HG03457 (cell line): ENCODE data around the gene XPR1.

Source experiments
- ATAC-seq: cut with Tn5 transposase; IDR thresholded peaks from one replicate; pipeline ENCODE4 v1.9.1; 2021; ENCODE audit warnings: moderate number of reproducible peaks; ENCODE audit not compliant: unreplicated experiment

Gene XPR1

DNA sequence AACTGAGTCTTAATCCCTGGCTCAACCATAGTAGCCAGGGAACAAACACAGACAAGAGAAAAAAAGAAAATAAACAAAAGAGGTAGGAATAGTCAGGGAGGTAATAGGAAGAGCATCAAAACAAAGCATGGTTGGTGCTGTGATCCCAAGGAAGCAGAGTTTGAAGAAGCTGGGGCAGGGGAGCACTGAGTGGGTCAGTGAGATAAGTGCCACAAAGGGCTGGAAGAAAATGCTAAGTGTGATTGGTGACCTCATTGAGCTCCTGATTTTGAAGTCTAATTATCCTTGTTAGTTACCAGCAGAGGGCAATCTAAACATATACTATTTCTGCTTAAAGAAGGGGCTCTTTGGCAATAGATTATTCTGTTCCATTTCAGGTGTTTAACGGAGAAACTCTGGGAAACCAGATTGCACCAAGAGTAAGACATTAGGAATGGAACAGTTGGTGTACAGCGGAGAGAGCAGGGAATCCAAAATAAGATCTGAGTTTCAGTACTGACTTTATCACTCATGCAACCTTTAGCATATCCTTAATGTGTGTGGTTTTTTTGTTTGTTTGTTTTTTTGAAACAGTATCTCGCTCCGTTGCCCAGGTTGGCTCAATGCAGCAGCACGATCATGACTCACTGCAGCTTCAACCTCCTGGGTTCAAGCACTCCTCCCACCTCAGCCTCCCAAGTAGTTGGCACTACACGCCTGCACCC, 250.1 kb downstream of the XPR1 start:
- ATAC-seq: no peak

DNA sequence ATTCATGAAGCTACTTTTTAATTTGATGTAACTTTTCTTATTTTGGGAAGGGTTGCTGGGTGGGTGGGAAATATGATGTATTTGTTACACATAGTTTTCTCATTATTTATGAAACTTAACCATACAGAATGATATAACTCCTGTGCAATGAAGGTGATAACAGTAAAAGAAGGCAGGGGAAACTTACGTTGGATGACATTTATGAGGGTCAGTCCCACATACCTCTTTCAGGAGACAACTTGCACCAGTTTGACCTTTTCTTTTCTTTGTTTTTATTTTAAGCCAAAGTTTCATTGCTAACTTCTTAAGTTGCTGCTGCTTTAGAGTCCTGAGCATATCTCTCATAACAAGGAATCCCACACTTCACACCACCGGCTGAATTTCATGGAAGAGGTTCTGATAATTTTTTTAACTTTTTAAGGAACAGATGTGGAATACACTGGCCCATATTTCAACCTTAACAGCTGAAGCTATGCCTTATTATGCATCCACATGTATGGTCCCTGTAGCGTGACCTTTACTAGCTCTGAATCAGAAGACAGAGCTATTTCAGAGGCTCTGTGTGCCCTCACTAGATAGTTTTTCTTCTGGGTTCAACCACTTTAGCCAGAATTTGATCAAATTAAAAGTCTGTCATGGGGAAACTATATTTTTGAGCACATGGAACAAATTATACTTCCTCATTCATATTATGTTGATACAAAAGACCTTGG, 252.9 kb downstream of the XPR1 start:
- ATAC-seq: no peak

DNA sequence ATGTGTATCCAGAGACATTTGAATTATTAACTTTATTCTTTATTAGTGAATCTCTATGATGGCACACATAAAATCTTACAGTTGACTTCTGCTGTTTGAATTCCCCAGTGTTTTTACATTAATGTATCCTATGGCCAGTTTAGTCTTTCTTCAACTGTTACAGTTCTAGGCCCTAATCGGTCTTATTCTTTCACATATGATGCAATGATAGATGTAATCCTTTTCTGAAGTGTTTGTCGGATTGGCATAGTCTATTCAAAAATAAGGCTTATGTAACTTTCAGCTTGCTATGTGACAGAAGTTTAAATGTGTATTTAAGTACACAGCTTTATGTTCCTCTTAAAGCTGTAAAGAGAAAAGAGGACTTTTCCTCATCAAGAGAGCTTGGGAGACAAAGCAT, 254.5 kb downstream of the XPR1 start:
- ATAC-seq: no peak

DNA sequence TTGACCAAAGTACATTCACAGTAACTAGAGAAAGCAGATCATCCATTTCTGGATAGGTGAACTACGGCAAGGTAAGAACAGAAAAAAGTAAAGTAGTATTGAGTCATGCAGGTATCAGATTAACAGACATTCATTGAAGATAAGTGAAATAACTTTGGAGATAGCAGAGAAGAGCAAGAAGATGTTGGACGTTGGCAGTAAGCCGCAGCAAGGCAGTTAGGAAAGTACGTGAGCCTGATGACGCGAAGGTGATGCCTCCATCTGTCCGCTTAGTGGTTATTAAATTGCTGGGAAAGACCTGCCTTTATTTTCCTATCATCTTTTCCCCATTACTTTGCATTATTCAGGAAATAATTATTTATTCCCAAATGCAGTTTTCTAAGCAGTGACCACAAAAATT, 256.0 kb downstream of the XPR1 start:
- no peak for ATAC-seq

DNA sequence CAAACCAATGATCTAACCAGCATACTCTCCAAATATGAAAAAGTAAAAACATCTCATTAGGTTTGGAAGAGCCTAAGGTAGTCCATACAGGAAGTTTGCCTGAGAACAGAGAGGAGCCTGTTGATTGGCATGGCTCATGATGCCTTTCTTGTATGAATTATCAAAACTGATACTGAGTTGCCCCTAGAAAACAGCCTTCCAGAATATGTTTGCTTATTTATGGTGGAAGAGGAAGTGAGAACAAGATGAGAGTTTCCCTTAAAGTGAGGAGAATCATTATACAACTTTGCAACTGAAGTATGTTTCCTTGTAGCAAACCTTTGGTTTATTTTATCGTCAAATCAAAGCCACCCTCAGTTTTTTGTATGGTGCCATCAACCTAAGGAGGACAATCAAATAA, 257.0 kb downstream of the XPR1 start:
- ATAC-seq: no peak

DNA sequence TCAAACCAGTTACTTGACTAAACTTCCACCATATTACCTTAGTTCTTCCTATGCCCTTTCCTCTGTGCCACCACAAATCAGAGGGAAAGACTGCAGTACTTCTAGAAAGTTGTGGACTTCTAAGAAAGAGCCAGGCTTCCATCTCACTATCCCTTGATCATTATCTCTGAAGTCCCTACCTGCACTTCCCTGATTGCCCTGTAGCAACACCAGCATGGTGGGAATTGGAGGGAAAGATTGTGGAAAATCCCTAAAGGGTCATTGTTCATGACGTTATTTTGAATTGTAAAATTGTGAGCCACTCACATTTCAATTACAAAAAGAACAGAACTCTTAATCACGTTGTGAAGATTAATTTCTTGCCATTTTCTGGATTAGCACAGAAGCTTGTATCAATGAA, 257.5 kb downstream of the XPR1 start:
- no peak for ATAC-seq

DNA sequence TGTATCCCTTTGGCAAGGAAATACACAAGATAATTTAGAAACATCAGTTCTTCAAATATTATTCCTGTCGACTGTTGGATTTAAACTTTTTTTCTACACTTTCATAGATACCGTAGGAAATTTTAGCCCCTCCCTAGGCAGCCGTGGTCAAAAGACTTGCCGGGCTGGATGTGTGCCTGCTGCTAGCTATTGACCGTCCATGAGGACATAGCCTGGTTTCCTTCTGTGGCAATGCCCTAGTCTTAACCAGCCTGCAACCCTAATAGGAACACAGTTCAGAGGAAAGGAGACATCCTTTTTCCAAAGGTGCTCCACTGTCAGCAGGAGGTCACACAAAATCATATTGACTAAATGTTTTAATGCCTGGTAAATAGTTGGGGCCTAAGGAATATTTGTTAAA, 260.4 kb downstream of the XPR1 start:
- ATAC-seq: no peak

DNA sequence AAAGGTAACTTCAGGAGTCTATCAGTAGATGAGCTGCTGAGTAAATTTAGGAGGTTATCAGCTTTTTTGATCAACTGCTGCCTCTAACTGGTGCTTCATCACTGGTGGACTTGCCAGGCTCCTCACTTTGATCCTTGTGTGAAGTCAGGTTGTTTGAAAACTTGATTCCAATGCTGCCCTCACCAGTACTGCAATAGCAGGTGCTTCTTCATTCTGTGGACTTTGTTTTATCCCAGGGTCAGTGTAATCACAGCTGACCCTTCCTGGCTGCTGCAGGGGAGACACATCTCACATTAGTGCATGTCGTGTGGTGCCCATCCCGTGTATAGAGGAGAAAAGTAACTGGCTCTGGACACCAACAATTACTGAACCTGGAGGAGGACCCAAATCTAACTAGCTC, 260.9 kb downstream of the XPR1 start:
- ATAC-seq: no peak

DNA sequence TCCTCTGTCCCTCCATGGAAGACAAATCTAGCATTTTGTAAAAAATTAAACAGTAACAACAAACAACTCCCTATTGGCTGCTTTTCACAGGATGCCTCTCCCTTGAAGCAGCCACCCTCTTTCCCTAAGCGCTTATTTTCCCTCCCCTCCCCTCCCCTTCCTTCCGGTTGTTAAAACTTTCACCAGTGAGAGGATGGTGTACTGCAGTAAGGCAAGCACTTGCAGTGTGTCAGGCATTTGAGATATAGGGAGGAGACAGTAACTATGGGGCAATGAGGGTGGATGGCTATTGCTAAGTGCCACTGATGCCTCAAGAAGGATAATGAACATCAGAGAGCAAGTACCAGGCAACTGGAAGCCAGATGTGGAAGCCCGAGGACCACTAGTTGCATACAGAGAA, 261.8 kb downstream of the XPR1 start:
- ATAC-seq: no peak

DNA sequence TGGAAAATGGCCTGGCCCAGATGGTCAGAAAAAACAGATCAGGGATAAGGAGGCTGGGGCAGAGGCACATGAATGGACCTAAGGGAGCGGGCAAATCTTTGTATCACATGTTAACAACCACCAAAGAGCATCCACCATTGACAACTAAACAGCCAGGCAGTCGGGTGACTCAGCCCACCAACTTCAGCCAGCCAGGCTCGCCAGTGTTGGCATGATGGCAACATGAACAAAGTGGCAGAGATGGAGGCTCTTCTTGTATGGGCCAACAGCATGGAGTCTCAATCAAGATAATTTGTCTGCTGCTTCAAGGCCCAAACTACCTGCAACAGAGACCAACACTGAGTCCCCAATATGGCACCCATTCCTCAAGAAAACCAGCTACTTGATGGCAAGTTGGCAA, 264.3 kb downstream of the XPR1 start:
- ATAC-seq: no peak

DNA sequence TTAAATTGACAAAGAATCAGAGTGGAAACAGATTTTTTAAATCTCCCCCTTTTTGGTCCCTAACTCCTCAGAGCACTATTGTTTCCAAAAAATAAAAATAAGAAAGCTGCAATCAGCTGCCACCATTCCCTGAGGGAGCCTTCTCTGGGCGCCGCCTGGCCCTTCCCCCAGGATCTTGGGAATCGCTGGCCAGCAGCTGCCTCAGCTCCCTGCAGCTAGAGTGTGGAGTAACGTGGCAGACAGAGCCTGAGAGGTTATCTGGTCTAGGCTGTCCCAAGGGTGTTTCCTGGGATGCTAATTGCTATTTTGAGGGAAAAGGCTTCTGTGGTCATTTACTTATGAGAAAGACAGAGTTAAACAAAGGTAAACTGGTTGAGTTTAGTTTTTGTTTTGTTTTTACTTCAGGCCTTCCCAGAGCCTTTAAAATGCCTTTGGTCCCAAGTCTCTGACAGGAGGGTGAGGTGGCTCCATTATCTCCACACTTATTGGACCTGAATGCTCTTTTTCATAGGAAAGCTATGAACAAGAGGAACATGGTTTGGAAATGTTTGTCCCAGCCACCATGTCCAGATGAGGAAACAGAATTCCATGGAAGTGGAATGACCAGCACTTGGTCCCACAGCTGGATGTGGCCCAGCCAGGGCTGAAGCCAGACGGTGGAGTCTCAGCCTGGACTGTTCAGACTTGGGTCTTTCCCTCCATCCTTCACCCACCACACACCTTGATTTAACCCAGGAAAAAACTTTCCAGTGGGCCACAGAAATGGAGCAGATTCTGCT, 266.8 kb downstream of the XPR1 start:
- ATAC-seq: no peak

DNA sequence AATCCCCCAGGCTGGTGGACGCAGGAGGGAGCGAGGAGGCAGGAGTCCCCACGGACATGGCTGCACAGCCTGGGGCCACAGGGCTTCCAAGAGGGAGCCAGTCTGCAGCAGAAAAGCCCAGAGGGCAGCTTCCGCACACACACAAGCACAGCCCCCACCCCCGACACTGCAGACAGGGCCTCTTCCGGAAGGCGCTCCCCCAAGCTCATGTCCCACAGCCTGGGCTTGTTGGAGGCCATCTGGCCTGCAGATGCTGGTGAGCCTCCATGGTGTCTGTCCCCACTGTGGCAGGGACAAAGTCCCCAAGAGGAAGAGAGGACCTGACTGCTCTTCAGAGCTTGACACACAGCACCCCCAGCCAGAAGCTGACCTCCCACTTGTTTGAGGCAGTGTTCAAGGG, 267.4 kb downstream of the XPR1 start:
- ATAC-seq: no peak

DNA sequence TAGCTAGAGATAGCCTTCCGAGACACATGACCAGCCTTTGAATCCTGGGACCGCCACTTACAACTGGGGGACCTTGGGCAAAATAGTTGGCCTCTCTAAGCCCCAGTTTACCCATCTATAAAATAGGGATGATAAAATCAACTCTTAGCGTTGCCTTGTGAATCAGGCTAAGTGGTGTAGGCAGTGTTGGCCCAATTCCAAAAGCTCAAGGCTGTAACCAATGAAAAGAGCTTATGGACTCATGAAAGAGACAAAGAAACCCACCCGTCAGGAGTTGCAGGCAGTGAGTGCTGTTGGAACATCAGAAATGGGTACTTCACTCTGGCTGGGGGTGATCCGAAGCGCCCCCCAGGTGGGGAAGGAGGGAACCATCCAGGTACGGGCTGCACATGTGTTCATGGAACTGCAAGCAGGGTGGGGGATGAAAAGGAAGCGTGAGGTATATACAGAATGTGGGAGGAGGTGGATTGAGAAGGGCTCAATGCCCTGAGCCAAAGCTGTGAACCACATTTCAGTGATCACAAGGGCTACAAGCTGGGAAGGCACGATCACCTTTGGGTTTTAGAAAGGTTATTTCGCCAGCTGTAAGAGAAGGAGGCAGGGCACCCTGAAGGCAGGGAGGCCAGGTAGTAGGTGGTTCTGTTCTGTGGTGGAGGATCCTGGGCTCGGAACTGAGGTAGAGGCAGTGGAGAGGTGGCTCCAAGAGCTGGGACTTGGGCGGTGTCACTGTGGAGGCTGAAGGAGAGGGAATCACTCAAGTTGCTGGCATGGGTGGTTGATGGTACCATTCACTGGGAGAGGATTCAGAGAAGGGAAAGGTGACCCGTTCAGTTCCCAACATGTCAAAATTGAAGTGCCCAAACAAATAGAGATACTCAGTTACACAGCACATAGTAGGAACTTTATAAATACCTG, 269.5 kb downstream of the XPR1 start:
- ATAC-seq: no peak

DNA sequence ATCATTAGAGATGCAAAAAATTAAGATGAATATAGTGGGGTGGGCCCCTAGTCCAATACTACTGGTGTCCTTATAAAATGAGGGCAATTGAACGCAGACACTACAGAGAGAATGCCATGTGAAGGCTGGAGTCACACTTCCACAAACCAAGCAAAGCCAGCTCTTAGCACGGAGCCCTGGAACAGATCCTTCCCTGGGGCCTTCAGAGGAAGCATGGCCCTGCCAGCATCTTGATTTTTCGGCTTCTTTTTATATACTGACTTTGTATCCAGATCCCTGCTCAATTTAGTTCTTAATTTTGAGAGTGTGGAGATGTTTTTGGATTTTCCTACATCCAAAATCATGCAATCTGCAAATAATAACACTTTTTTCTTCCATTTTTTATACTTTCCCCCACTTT, 270.7 kb downstream of the XPR1 start:
- ATAC-seq: no peak

DNA sequence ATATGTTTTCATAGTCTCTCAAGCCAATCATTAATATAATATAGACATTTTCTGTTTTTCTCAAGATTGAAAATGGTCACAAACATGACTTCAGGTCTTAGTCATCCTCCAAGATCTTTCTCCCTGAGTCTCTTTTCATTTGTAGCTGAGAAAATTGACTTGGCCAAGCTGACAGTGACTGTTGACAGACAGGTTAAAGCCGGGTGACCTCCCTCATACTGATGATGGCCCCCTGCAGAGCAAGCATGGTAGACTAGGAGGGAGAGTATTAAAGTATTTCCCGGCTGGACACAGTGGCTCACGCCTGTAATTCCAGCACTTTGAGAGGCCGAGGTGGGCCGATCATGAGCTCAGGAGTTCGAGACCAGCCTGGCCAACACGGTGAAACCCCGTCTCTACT, 274.1 kb downstream of the XPR1 start:
- no peak for ATAC-seq

DNA sequence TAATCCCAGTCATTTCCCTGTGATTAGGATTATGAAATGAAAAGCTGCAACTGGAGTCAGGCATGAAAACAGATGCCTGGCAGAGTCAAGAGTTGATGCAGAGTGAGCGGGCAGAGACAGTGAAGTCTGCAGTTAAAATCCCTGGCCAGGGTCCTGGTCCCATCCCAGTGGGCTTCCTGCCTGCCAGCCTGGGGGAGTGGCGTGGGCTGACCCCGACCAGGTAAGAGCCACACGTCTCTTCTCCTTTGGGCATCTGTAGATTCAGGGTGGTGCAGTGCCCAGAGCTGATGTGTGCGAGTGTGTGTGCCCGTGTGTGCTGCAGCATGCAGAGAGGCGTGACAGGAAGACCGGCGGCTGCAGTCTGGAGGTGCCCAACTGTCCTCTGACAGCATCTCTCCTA, 274.7 kb downstream of the XPR1 start:
- no peak for ATAC-seq

DNA sequence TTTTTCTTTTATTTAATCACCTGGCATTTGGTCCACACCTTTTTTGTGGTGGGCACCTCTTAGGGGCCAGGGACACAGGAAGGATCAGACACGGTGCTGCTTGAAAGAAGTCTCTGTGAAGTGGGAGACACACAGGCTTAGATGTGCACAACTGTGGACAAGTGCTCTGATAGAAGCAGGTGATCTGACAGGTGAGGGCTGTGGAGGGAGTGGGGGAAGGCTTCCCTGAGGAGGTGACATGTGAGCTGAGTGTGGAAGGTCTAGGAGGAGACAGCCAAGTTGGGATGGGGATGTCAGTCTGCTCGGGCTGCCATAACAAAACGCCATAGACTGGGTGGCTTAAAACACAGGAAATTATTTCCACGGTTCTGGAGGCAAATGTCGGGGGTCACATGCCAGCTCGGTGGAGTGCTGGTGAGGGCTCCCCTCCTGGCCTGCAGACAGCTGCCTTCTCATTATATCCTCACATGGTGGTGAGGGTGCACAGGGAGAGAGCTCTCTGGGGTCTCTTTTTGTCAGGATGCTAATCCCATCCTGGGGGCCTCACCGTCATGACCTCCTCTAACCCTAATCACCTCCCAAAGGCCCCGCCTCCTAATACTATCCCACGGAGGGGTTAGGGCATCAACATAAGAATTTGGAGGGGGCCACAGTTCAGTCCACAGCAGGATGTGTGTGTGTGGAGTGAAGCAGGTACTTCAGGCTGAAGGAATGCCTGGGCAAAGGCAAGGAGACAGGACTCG, 275.7 kb downstream of the XPR1 start:
- ATAC-seq: no peak

DNA sequence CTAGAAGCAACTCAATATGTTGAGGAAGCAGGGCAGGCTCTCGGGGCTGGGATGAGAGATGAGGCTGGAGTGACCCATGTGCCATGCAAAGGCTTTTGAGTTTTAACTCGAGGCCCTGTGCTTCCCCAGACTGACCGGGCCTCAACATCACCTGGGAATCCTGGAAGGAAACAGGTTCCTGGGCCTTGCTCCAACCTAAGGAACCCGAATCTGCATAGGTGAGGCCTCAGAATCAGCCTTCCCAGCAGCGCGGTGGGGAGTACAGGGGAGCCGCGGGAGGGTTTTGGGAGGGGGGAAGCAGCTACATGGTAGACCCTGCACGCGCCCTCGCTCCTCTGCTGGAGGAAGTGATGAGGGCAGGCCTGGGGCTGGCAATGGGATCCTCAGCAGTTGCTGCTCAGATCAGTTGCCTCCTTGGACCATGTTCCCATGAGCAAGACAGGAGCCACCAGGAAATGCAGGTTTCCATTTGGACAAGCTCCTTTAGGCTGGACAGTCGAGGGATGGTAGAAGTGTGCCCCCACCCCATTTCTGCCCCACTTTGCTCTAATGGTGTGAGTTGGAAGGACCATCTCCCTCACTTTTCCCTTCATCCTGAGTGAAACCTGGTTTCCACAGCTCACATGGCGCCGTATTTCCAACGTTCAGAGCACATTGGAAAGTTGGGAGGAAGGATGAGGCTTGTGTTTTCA, 276.4 kb downstream of the XPR1 start:
- no peak for ATAC-seq

DNA sequence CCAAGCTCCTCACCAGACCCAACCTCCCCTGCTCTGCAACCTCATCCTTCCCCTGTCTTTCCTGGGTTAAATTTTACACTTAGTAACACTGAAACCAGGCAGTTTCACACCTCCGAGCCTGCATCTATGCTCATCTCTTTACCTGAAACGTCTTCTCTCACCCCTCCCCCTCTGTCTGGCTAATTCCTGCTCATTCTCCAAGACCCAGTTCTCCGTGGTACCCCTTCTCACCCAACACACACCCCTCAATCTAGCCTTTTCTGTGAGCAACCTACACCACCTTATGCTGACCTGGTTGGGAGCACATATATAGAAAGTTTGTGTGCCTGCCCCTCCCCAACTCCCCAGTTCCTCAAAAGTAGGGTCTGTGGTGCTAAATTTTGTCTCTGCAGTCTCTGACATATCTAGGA, 277.2 kb downstream of the XPR1 start:
- ATAC-seq: peak; percentile 23
